Left cardiac atrium (tissue), 4 donors: ENCODE data around the gene PDE8B. TPM values are rescaled to one million over a fixed set of nuclear protein-coding genes. Genes with fewer than 3 reads are reported as not detected.

ENCODE experiments used
- ATAC-seq, 2 donors: fragments of 200-7000 bp; cut with Tn5 transposase; one replicate each; pipeline ENCODE4 v1.9.1; 2020; ENCODE audit warnings: mild to moderate bottlenecking in 2 of 2, moderate library complexity in 2 of 2
- DNase-seq: peaks from one replicate; pipeline ENCODE4 v3.0.0-alpha.2; 2020
- intact Hi-C, 2 donors: fragments of 100-400 bp; cut with DNase I; formaldehyde crosslinking; loops; one replicate each; pipeline versions ENCODE4 v1.14.1 to v1.15.1; 2022 to 2023
- total RNA-seq, 2 donors: library from RNA; stranded (reverse); fragmentation: NEBNext Ultra II Directional; extraction: Animal tissue kit (Norgen Biotek cat#: 25700); gene quantifications; one replicate each; pipeline ENCODE4 v1.2.1, GENCODE V29; 2021
- donor health status: DM: no; HTN: yes; CAD: no.
- donor health status: DM: no; HTN: yes; CAD: no; lungs with severe emphysema.
- donor health status: DM: yes; HTN: yes; CAD: no.
- donor health status: Dilated cardiomyopathy.

Gene PDE8B
- total RNA-seq, 2 donors from 2014 or later = 20.8 to 40.2 TPM

DNA sequence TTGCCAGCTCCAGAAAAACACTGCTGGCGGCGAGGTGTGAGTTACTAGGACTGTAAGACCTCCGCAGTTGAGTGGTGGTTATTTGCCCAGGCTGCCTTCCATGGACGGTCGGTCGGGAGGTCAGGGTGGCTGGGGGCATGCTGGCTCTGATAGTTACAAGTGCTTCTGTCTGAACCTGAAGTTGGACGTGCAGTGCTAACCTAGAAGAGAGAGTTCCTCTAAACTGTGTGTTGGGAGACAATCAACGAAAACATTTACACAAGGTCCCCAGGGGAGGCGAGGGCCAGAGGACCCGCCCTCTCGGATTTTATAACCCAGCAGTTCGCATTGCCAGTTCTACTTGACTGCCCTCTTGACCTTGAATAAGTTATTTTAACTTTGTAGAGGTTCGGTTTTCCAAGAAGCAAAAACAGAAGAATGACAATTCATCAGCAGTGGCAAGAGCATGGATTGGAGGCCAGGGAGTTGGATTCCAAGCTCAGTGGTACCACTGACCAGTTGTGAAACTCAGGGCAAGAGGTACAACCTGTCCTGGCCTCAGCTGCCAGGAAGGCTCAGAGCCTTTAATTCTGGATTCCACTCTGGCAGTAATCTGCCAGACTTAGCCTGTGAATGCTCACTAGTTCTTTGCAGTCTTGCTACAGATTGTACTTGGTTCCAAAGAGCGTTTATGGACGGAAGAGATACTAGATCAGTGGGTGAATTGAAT lies 28.7 kb upstream of the PDE8B start:
- ATAC-seq (peak; percentile 44 to 56), DNase-seq (no peak)
- intact Hi-C loops = no loop called here

DNA sequence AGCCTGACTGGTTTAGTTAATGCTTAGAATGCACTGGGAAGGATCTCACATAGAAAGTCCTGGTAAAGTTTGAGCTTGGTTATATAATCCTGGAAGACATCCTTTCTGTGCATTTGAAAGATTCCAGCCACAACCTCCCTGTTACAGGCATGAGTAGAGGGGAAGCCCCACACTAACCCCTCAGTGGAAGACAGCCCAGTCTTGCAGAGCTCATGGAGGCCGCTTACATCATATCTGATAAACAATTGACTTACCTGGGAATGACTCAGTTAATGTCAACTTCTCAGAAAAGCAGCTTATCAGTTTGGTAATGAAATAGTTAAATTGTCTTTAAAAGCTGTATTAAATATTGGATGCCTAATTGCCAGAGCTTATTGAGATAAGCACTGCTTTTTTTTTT lies 28.1 kb upstream of the PDE8B start:
- DNase-seq (no peak), ATAC-seq (no peak)
- intact Hi-C loops = no loop called here

DNA sequence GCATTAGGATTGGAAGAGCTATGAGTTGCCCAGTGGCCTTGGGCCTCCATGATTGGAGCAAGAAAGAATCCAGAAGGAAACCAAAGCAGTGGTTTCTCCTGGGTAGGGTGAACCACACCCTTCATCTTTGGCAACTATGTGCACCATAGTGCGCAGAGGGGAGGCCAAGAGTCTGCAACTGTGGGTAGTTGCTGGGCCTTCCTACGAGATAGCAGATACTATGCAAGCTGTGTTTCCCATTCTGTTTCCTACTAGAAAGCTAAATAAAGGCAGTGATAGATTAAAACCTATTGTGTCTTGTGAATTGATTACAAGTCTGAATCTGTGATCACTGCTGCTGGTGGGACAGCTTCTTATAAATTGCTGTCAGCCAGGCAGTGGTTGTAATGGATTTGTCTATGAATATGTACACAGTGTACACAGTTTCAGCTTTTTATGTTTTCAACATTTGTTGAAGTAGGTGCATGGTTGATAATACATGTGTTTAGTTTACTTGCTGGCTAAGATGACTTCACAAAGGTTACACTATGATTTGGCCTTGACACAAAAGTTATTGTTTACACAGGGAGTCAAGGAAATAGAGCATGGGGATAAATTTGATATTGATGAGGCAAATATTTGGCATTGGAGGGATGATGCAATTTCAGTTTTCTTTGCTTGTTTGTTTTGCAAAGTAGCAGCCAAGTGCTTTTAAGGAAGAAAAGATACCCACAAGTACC lies 23.7 kb upstream of the PDE8B start:
- intact Hi-C loops = no loop called here
- no peak for DNase-seq
- no peak for ATAC-seq

DNA sequence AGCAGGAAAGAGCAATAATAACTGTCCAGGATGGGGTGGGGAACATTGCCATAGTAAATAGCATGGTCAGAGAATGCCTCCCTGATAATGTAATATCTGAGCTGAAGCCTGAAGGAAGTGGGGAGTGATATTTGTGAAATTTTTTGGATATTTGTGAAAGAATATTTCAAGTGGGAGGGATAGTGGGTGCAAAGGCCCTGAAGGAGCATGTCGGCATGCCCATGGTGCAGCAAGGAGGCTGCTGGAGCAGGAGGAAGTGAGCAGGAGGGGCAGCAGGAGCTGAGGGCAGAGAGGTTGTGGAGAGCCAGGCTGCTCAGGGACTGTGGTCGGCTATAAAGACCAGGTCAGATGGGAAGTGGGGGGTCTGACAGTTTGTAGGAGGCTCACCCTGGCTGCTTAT lies 21.1 kb upstream of the PDE8B start:
- ATAC-seq = no peak
- intact Hi-C loops = no loop called here
- no peak for DNase-seq

DNA sequence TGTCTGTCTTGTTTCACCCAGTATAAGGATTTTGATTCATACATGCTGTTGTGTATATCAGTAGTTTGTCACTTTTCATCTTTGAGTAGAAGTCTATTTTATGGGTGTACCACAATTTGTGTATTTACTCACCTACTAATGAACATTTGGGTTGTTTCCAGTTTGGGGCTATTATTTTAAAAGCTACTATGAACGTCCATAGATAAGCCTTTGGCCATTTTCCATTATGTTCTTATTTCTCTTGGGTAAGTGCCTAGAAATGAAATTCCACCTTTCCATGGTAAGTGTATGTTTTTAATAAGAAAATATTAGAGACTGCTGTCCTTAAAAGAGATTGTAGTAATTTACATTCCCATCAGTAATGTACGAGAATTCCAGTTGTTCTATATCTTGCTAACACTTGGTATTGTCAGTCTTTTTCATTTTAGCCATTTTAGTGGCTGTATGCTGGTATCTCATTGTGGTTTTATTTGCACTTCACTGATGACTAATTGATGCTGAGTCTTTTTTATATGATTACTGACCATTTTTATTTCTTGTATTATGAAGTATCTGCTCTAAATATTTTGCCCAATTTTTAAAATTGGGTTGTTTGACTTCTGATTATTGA lies 17.9 kb upstream of the PDE8B start:
- no peak for ATAC-seq
- DNase-seq = no peak
- intact Hi-C loops = no loop called here

DNA sequence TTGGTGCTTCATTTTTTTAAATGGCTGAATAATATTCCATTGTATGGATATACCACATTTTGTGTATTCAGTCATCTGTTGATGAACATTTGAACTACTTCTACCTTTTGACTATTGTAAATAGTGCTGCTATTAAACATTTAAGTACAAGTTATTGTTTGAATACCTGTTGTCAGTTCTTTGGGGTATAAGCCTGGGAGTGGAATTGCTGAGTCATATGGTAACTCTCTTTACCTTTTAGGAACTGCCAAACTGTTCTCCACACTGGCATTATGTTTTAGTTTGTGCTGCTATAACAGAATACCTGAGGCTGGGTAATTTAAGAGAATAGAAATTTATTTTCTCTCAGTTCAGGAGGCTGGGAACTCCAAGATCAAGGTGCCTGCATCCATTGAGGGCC lies 15.7 kb upstream of the PDE8B start:
- DNase-seq (no peak), ATAC-seq (no peak)
- intact Hi-C loops = no loop called here

DNA sequence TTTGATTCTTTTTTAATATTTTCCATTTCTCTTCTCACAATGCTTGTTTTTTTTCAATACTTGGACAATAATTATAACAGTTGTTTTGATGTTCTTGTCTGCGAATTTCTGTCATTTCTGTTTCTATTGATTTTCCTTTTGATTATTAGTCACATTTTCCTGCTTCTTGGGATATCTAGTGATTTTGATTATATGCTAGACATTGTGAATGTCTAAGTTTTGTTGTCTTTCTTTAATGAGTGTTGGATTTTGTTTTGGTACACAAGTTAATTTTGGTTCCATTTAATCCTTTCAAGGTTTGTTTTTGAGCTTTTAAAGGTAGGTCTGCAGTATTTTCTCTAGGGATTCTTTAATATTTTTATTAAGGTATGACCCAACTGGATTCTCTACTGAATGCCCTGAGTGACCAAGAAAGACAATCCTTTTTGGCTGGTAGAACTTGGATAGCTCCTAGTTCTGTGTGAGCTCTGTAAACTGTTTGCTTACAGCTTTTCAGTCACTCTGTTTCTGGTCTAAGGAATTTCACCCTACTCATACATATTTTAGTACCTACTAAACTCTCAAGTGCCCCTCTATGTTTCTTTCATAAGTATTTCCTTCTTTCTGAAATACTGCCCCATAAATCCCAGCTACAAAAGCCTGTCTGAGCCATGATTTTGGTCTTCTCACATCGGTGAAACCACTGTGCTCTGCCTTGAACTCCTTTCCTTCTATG lies 12.5 kb upstream of the PDE8B start:
- no peak for DNase-seq
- no peak for ATAC-seq
- intact Hi-C loops = no loop called here

DNA sequence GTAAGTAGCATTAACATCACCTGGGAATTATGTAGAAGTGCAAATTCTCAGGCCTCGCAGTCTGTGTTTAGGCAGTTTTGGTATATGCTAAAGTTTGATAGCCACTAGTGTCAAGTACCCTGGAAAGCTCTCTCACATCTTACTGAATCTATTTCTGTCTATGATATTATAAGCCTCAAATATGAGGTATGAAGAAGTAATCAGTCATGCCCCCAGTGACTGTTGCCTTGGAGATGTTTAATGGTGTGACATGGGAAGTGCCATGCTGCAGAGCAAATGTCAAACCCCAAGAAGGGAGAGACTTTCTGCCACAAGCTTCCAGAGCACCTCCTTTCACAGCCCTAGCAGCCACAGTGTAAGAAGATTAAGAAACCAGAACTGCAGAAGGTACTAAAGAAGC lies 9.8 kb upstream of the PDE8B start:
- intact Hi-C loops = no loop called here
- DNase-seq (no peak), ATAC-seq (peak in 1 of 2 donors; percentile 41)

DNA sequence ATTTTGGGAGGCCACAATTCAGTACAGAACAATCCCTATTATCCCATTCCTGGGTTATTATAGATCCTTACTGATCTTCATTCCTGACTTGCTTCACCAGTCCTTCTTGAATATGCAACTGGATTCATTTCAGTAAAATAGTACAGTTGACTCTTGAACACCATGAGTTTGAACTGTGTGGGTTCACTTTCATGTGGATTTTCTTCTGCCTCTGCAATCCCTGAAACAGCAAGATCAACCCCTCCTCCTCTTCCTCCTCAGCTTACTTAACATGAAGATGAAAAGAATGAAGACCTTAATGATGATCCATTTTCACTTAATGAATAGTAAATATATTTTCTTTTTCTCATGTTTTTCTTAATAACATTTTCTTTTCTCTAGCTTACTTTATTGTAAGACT lies 8.3 kb upstream of the PDE8B start:
- no peak for ATAC-seq
- DNase-seq = no peak
- intact Hi-C loops = no loop called here

DNA sequence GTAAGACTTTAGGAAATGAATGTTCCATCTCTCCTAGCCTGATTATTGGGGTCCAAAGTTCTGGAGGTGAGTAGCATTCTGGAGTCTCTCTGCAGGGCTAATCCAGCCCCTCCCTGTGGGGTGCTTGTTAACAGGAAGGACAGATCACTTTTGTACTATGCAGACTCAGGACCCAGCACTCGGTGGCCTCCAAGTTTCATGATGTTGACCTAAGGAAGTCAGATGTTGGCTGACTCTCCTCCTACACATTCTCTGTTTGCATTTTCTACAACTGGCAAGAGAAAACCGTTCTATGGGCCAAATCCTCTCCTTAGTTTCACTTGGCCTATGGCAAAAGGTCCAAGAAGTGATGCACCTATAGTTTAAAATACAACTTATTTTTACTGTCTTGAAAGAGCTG lies 5.5 kb upstream of the PDE8B start:
- ATAC-seq (no peak), DNase-seq (no peak)
- intact Hi-C loops = no loop called here

DNA sequence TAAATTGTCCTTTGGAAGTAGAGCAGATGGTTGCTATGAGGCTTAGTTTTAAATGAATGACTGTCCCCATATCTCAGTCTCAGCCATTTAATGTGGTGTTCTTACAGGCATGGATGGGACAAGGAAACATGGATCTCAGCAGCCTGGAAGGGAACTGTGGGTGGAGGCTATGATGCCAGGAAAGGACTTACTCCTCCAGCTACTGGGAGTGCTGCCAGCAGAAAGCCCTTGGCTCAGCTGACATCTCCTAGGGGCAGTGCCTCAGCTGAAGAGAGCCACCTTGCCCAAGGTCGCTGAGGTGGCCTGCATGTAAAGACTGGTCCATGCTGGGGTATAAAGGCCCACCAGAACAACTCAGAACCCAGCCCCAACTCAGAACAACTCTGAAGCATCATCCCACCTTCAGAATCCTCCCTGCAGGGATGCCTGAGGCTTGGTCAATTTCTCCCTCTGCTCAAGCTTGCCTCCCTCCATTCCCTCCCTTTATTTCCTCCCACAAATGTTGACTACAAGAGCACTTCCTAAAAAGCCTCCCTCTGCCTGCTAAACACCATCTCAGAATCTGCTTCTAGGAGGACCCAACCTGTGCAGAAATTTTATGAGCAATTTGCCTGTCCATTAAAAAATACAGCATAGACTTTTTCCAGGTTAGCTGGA lies 1.8 kb upstream of the PDE8B start:
- ATAC-seq = peak in 1 of 2 donors; percentile 67
- no peak for DNase-seq
- intact Hi-C loops = no loop called here

DNA sequence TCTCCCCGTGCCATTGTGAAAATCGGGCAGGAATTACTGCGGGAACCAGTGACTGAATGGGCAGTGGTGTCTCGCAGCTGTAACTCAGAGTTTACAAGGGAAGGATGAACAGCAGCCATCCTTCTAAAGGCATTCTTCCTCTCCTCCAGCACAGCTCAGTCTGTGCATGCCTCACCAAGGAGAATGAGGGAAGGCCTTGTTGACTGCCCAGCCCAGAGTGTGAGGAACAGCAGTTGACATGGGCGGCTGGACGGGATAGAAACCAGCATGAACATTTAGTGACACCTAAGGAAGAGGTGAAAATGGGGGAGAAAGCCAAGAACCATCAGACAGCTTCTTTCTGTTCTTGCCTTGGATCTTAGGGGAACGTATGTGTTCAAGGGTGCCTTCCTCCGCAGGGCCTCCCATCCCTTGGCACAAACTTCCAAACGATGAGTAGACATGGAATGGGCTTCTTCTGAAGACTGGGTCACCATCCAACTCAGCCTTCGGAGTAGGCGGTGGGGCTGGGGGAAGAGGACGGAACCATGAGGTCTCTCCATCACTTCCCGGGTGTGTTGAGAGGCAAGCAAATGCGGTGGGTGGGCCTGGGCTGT lies 887 bp upstream of the PDE8B start:
- no peak for ATAC-seq
- no peak for DNase-seq
- intact Hi-C loops = no loop called here

DNA sequence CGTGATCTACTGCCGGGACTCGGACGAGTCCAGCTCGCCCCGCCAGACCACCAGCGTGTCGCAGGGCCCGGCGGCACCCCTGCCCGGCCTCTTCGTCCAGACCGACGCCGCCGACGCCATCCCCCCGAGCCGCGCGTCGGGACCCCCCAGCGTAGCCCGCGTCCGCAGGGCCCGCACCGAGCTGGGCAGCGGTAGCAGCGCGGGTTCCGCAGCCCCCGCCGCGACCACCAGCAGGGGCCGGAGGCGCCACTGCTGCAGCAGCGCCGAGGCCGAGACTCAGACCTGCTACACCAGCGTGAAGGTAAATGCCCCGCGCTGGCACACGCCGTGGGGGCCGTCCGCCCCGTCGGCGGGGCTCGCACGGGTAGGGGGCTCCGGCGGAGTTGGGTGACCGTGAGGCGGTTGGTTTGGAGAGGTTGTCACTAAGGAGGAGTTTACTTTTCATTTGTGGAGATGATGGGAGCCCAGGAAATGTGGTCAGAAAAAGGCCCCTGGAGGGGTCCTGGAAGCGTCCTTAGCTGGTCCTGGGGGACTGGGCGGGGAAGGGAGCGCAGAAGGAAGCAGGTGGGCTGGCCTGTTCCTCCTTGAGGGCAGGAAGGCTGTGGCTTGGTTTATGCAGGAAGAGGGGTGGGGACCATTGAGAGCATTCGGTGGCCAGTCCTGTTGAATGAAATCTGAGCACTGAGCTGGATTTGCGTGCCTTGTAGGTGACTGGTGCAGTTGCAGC lies 647 bp downstream of the PDE8B start:
- intact Hi-C loops = no loop called here
- ATAC-seq (peak; percentile 32 to 42), DNase-seq (no peak)

DNA sequence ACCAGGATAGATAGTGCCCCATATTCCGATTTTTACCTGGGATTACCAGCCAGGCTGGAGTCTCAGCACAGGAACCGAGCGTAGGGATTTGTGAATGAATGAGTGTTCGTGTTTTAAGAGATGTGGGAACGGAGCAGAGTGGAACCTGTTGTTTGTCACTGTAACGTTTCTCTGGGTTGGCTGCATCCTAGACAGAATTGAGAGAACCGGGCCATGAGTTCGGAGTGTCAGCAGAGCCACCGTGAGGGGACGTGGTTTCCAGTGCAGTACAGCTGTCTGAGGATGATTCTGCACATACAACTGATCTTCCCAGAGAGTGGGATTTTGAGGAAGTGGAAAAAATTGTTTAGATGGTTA lies 1.2 kb downstream of the PDE8B start:
- ATAC-seq (peak in 1 of 2 donors; percentile 16), DNase-seq (no peak)
- intact Hi-C loops = no loop called here

DNA sequence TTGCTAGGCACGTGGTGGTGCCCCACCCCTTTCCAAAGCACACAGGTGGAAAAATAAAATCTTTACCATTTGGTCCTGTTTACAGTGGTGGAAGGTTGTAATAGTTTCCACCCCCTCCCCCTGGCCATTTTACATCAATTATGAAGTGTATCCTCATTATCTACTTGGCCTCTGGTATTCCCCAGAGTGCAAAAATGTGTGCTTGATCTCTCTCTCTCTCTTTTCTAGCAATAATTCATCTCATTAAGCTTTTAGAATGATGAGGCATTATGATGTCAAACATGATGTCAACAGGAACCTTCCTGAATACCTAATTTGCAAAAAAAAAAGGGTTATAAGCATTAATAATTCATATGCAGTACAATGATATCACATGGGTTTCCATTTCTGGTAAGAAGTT lies 3.1 kb downstream of the PDE8B start:
- intact Hi-C loops = no loop called here
- DNase-seq (no peak), ATAC-seq (no peak)

DNA sequence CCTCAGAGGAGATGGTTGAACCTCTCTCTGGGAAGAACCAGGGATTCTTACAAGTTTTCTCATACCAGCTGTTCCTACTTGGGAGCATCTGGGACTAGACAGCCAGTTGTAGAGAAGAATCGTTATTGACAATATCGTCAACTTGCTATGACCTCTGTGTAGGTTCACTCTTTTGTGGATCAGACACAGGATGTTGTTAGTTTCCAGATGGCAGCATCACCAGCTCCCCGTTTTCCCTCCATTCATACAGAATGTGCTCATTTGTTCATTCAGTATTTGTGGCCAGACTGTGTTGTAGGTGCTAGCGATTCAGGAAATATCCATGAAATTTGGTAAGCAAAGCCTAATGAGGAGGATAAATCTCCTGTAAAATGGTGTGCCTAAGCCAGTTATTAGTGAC lies 3.7 kb downstream of the PDE8B start:
- DNase-seq = no peak
- no peak for ATAC-seq
- intact Hi-C loops = no loop called here

DNA sequence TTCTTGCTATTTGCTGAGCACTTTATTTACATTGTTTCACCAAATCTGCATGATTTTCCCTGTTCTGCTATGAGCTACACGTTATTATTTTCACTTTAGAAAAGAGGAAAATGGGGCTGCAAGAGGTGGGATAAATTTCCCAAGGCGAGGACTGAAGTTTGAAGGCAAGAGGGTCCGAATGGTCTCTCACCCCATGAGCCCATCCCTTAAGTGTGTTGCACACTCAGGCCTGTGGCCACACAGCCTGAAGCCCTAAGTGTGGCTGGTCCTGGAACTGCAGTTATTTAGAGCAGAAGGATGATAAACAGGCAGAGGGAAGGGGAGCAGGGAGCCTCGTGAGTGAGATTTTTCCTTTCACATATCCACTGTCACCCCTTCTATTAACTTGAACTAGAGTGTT lies 7.8 kb downstream of the PDE8B start:
- ATAC-seq (peak in 1 of 2 donors; percentile 33), DNase-seq (no peak)
- intact Hi-C loops = no loop called here

DNA sequence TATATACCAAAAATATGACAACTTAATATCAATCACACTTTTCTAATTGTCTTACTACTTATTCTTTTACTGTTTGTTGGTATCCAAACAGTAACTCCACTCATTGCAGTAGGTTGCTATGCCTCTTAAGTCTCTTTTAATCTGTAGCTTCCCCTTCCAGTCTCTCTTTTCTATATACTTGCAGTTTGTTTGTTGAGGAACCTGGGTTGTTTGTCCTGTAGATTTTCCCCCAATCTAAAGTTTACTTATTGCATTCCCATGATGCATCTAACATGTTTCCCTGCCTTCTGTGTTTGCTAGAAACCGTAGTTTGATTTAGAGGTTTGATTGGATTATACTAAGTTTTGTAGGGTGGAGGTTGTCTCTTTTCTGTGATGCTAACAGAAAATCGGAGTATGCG lies 10.6 kb downstream of the PDE8B start:
- DNase-seq (no peak), ATAC-seq (no peak)
- intact Hi-C loops = no loop called here

DNA sequence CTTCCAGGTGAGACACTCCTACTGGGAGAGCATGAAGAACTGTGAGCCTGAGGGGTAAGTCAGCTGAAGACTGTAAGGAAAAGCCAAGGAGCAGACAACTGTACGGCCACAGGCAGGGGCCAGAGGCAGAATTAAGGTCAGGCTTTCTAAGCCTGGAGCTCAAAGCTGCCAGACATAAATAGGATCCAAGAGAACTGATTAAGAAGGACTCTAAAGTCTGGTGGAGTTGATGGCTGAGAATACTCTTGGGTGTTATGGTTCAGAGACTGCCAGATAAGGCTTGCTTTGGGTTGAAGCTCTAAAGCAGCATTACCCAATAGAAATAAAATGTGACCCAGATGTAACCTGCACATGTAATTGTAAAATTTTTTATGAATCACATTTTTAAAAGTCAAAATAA lies 12.2 kb downstream of the PDE8B start:
- peak; percentile 52 to 82 for ATAC-seq
- DNase-seq = no peak
- intact Hi-C loops = no loop called here
